GM18858 (cell line): ENCODE measurements around the gene CBARP.

Experiments
- ATAC-seq: cut with Tn5 transposase; IDR thresholded peaks from one replicate; pipeline ENCODE4 v1.9.1; 2021; ENCODE audit not compliant: unreplicated experiment

Gene CBARP

GRCh38 chr19:1240925-1241324 is 3.1 kb upstream of the CBARP start:
- ATAC-seq, result no peak

GRCh38 chr19:1239796-1240737 is 2.3 kb upstream of the CBARP start:
- ATAC-seq, result peak; percentile 22

- no peak for ATAC-seq
Measured at GRCh38 chr19:1239420-1239795, 1.6 kb upstream of the CBARP start.

DNA sequence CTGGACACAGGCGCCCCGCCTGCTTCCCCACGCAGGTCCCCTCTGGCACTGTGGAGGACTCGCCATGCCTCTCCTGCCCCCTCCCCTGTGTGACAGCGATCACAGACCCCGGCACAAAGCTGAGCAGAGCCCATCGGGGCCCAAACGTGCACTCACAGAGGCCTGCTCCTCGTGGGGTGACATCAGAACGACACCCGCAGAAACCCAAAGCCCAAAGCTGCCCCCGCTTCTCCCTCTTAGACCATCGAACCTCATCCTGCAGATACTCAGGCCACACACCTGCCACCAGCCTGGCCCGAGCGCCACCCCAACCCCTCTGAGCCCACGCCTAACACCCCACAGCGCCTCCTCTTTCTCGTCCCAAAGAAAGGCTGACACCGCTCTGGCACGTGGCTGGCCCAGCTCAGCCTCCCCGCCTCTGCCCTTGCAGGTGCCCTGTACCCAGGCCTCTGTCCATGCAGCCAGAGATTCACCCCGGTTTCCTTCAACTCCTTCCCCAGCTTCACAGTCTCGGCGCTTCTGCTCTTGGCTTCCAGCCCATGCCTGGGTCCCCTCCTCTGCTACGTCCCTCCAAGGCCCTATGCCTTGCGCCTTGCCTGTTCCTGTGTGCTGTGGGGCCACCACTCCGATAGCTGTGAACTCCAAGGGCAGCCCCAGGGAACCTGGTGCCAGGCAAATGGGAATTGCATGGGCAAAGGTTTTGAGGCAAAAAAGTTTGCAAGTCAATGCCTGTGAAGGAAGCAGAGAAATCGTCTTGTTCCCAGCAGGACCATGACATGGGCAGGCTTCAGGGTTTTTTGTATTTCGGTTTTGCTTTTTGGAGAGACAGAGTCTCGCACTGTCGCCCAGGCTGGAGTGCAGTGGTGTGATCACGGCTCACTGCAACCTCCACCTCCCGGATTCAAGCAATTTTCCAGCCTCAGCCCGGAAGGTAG is 831 bp upstream of the CBARP start:
- no peak for ATAC-seq

- ATAC-seq, result no peak
Measured at GRCh38 chr19:1237027-1237659, 662 bp downstream of the CBARP start.

- no peak for ATAC-seq
Measured at GRCh38 chr19:1236576-1236975, 1.2 kb downstream of the CBARP start.

DNA sequence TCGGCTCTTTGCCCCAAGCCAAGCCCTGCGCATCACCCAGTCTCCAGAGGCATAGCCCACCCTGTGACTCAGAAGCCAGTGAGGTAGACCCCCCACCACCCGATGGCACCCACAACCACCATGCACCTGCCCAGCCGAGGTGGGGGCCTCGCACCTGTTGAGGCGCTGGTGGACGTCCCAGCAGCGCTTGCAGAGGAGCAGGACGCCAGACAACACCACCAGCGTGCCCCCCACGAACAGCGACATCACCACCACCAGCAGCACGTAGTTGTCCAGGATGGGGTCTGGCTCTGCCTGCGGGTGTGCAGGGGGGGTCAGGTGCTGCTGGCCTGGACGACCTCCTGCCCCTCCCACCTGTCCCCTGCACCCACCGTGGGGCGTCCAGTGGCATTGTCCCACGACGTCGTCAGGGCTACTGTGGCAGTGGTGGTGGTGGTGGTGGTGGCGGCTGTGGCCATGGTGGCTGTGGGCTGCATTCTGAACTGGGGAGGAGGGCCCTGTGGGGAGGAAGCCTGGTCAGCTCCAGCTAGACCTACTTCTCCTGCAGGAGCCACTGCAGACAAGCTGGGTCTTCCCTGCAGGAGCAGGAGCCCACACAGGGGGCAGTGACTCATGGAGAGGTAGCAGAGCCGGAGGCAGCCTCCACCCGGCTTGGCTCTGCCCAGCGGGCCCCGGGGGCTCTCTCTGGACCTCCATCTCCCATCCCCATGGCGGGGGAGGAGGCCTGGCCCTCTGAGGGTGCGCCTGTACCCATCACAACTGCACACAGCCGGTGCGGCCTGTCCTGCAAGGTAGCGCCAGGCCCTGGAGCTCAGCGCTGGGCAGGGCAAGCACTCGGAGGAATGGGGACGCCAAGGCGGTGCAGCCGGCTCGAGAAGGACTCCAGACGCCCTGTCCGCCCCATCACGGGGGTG is 1.9 kb downstream of the CBARP start:
- no peak for ATAC-seq

DNA sequence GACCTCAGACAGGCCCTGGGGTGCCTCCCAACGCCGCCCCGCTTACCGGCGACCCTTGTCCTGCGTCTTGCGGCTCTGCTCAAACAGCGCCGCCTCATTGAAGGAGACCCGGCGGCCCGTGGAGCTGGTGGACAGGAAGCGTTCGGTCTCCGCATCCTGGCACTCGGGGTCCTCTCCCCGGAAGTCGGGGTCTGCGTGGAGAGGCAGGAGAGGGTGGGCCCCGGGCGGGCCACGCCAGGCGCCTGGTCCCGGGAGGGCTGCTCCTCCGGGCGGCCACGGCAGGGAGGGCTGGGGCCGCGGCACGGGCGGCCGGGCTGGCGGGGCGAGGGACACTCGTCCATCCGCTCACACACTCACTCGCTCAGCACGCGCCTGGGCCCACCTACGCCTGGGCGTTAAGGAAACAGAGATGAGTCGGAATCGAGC is 2.8 kb downstream of the CBARP start:
- no peak for ATAC-seq

- ATAC-seq, result no peak
Measured at GRCh38 chr19:1234051-1234954, 3.5 kb downstream of the CBARP start.

DNA sequence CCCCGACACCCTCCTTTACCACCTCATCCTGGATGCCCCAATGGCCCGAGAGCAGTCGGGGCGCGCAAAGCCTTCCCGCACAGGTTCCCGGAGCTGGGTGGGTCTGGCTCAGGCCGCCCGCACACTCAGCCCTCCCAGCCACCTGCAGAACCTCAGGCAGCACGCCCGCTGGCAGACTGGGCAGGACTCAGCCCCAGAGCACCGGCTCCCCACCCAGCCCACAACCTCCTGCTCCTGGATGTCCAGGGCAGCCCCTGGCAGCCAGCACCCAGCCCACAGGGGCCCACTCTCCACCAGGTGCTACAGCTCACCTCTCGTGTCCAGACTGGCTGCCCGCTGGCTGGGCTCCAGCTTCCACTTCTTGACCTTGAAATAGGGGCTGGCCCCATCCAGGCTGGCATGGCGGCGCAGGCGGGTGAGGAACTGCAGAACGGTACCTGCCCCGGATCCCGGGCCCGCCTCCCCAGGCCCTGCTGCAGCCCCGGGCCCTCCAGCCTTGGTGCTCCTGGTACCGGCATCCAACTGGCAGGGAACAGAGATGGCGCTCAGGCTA is 4.6 kb downstream of the CBARP start:
- no peak for ATAC-seq

GRCh38 chr19:1232652-1233072 is 5.1 kb downstream of the CBARP start:
- no peak for ATAC-seq

DNA sequence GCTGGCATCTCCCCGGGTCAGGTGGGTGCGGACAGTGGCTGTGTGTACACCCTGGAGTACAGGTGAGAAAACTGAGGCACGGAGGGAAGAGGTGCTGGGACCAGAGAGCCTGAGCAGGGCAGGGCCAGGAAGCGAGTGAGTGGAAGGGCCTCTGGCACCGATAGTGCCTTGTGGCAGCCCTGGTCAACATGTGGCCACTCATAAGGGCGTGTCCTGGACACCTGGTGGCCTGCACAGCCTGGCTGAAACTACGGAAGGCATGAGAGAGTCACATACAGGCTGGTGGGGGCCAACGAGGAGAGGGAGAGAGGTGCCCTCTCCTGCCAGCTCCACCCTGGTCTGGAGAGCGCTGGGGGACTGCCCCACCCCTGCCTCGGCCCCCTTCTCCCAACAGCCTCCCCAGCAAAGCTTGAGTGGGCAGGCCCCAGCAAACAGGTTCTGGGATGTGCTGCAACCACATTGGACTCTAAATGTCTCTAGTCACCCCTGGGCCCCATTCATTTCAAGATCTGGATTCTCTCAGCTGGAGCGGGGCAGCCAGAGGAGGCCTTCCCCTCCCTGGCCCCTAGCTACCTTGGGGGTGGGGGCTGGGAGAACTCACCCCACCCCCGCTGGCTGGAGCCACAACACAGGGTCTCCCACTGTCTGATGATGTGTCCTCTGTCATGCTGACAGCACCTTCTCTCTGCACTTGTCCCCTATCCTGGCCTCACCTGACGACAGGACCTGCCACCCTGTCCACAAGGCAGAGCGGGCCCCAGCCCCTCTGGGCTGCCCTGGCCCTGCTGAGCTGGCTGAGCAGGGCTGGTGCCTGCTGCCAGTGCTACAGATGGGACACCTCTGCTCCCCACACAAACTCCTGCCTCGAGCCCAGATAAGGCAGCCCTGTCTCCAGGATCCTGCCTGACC is 5.8 kb downstream of the CBARP start:
- ATAC-seq, result no peak

- ATAC-seq, result no peak
Measured at GRCh38 chr19:1230783-1231489, 6.9 kb downstream of the CBARP start.

DNA sequence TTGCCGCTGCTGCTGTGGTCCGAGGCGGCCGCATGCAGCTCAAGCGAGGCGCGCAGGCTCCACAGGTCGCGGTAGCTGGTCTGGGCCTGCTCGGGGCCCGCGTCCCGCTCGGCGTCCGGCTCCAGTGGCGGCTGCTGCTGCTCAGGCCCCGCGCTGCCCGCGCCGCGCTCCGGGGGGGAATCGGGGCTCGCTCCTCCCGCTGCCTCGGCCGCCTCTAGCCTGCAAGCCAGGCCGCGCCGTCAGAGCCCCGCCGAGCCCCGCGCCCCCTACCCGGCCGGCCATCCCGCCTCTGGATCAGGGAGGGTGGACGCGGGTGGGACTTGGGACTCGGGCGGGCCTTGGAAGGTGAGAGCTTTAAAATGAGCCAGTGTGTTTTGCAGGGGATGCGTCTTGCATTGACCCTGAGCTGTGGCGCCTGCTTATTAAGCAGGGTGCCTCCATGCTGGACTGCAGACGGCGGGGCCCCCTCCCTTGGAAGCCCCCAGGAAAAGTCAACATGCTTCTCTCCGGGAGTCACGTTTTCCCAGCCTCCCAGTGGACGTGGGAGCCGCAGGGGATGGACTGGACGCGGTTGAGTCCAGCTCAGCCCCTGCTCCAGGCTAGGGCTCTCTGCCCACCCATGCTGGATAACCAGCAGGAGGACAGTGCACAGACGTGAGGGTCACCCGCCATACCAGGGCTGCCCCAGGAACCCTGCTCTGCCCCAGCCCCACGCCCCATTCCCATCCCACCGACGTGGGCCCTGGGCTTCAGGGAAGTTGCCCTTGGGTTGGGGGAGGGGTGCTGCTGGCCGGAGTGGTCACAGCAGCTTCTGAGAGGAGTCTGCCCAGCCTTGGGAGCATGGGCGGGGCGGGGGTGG is 7.7 kb downstream of the CBARP start:
- ATAC-seq, result no peak

- no peak for ATAC-seq
Measured at GRCh38 chr19:1229056-1229923, 8.5 kb downstream of the CBARP start.
